Neural progenitor cell (in vitro differentiated cells): Measurements from ENCODE around the gene ATP5PB. TPM values are rescaled to one million over a fixed set of nuclear protein-coding genes. Genes with fewer than 3 reads are reported as not detected.

Experiments used
- DNase-seq: peaks from one replicate; pipeline ENCODE4 v3.0.0-alpha.2; 2016; ENCODE audit warnings: low spot score
- H2AFZ ChIP-seq: fragments of 200-600 bp; sonication (generic); replicated peaks from 2 replicates; pipeline ENCODE4 v1.6.1; 2016; ENCODE audit warnings: antibody characterized with exemption
- H3F3A ChIP-seq: fragments of 200-600 bp; sonication (generic); 2 replicates; pipeline ENCODE4 v1.6.1; 2016; ENCODE audit warnings: antibody characterized with exemption, low read depth
- H3K27ac ChIP-seq: fragments of 200-600 bp; sonication (generic); 2 replicates; pipeline ENCODE4 v1.5.1; 2016; ENCODE audit warnings: mild to moderate bottlenecking
- H3K27me3 ChIP-seq: fragments of 200-600 bp; sonication (generic); 2 replicates; pipeline ENCODE4 v1.6.1; 2016; ENCODE audit warnings: mild to moderate bottlenecking, moderate library complexity
- H3K36me3 ChIP-seq: fragments of 200-600 bp; sonication (generic); 2 replicates; pipeline ENCODE4 v1.5.1; 2016
- H3K4me1 ChIP-seq: fragments of 200-600 bp; sonication (generic); 2 replicates; pipeline ENCODE4 v1.6.1; 2016; ENCODE audit warnings: mixed run types
- H3K4me2 ChIP-seq: fragments of 200-600 bp; sonication (generic); 2 replicates; pipeline ENCODE4 v1.6.1; 2016
- H3K4me3 ChIP-seq: fragments of 200-600 bp; sonication (generic); 2 replicates; pipeline ENCODE4 v1.5.1; 2016
- H3K79me2 ChIP-seq: fragments of 200-600 bp; sonication (generic); 2 replicates; pipeline ENCODE4 v1.6.1; 2016; ENCODE audit warnings: low read depth
- H3K9ac ChIP-seq: fragments of 200-600 bp; sonication (generic); 2 replicates; pipeline ENCODE4 v1.6.1; 2016
- H3K9me3 ChIP-seq: fragments of 200-600 bp; sonication (generic); 2 replicates; pipeline ENCODE4 v1.5.1; 2016; ENCODE audit warnings: low read depth
- H4K20me1 ChIP-seq: fragments of 200-600 bp; sonication (generic); 2 replicates; pipeline ENCODE4 v1.6.1; 2016; ENCODE audit warnings: low read depth
- H3K27ac Mint-ChIP-seq: 3 replicates; pipeline ENCODE4 v1.8.0; 2021; ENCODE audit warnings: mixed read lengths
- H3K27me3 Mint-ChIP-seq: 2 replicates; pipeline ENCODE4 v1.8.0; 2022; ENCODE audit warnings: low read depth, mild to moderate bottlenecking, inconsistent platforms, moderate library complexity, mixed read lengths; ENCODE audit not compliant: insufficient read depth
- H3K36me3 Mint-ChIP-seq: 3 replicates; pipeline ENCODE4 v1.8.0; 2021; ENCODE audit warnings: mixed read lengths
- H3K4me1 Mint-ChIP-seq: 3 replicates; pipeline ENCODE4 v1.8.0; 2021; ENCODE audit warnings: mixed read lengths
- H3K4me3 Mint-ChIP-seq: 3 replicates; pipeline ENCODE4 v1.8.0; 2021; ENCODE audit warnings: mild to moderate bottlenecking, moderate library complexity, mixed read lengths
- H3K9me3 Mint-ChIP-seq: 3 replicates; pipeline ENCODE4 v1.8.0; 2020; ENCODE audit warnings: mixed read lengths
- EZH2 ChIP-seq: fragments of 200-600 bp; sonication (generic); IDR thresholded peaks from 2 replicates; pipeline ENCODE4 v1.6.1; 2017; ENCODE audit warnings: antibody characterized with exemption, mild to moderate bottlenecking, moderate library complexity
- EZH2phosphoT487 ChIP-seq: fragments of 200-600 bp; sonication (generic); IDR thresholded peaks from 2 replicates; pipeline ENCODE4 v1.6.1; 2017; ENCODE audit warnings: antibody characterized with exemption
- total RNA-seq: library from RNA; depleted of rRNA; stranded (reverse); fragments of >200 nt; gene quantifications from 2 replicates; pipeline ENCODE4 v1.2.3, GENCODE V29; 2015; ENCODE audit warnings: low replicate concordance
- TF ChIP-seq, protein P1 (sequence below): fragments of 200-600 bp; sonication (generic); IDR thresholded peaks from 2 replicates; pipeline ENCODE4 v1.5.1; 2017; ENCODE audit warnings: antibody characterized with exemption, mild to moderate bottlenecking

Gene ATP5PB
- total RNA-seq, 1 donor from 2014 or later: 467 TPM

DNA sequence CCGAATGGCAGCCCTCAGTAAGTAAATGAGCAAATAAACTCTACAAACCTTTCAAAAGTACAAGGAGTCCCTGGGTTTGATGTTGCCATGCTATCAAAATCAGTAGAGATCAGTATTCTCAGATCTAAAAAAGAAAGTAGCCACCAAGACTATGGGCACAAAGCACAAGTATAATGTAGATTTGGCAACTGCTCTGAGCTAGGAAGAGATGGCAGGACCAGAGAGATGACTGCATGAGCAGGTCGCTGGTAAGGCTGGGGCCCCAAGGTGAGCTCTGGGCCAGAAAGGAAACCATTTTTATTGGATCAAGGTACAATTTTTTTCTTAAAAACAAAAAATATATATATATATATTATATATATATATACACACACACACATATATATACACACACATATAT, 57.3 kb downstream of the ATP5PB start:
- Mint-ChIP-seq H3K4me3 (no peak overlapping the region), H3K27ac (no peak overlapping the region), H3K27me3 (no peaks in the 10 kb centered on the region), H3K36me3 (no peaks in the 10 kb centered on the region), H3K4me1 (peaks cover 14% of the 10 kb centered on the region), H3K9me3 (no peaks in the 10 kb centered on the region)
- Histone ChIP-seq H3K4me3 (no peak overlapping the region), H3K27ac (no peak overlapping the region), H3K4me2 (no peak overlapping the region), H3K27me3 (no peaks in the 10 kb centered on the region), H3K36me3 (no peaks in the 10 kb centered on the region), H3K4me1 (peaks cover 5% of the 10 kb centered on the region), H3K9ac (no peak overlapping the region), H3F3A (peaks cover 5% of the 10 kb centered on the region), H3K9me3 (no peaks in the 10 kb centered on the region), H4K20me1 (no peaks in the 10 kb centered on the region), H3K79me2 (no peaks in the 10 kb centered on the region), H2AFZ (no peak overlapping the region)
- TF ChIP-seq, protein P1, sequence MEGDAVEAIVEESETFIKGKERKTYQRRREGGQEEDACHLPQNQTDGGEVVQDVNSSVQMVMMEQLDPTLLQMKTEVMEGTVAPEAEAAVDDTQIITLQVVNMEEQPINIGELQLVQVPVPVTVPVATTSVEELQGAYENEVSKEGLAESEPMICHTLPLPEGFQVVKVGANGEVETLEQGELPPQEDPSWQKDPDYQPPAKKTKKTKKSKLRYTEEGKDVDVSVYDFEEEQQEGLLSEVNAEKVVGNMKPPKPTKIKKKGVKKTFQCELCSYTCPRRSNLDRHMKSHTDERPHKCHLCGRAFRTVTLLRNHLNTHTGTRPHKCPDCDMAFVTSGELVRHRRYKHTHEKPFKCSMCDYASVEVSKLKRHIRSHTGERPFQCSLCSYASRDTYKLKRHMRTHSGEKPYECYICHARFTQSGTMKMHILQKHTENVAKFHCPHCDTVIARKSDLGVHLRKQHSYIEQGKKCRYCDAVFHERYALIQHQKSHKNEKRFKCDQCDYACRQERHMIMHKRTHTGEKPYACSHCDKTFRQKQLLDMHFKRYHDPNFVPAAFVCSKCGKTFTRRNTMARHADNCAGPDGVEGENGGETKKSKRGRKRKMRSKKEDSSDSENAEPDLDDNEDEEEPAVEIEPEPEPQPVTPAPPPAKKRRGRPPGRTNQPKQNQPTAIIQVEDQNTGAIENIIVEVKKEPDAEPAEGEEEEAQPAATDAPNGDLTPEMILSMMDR: no peak
- TF ChIP-seq EZH2phosphoT487 (no peak), EZH2 (no peak)
- no peak for DNase-seq

DNA sequence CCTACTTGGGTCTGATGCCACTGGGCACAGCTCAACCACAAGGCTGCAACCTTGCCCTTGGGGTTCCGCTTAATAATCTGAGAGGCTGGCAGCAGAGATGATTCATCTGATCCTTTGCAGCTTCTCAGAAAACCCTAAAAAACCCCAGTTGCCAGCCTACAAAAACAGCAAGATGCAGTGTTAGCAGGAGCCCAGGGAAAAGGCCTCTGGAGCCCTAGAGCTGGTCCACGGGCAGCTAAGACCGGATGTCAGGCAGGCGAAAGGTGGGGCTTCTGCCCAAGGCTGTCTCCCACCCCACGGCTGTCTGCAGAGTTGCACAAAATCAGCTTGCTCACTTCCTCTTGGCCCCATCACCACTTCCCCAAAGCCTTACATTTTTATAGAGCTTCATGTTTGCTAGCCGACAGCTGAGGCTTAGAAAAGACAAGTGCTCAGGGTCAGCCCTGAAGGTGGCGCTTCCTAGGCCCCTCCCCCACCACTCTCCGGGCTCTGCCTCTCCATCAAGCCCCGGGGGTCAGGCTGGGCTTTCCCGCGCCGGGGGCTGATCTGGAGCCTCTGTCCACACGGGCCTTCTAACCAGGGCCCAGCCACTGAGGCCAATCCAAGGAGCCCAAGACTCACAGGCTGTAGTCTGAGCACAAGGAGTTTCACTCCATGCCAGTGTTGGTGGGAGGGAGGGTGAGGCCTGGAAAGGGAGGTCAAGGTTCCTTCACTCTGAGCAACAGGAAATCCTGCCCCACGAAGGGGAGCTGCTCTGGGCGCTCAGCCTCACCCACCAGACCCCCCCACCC, 58.3 kb downstream of the ATP5PB start:
- Histone ChIP-seq H4K20me1 (no peaks in the 10 kb centered on the region), H3K79me2 (no peaks in the 10 kb centered on the region), H3K9me3 (no peaks in the 10 kb centered on the region), H3K27ac (no peak overlapping the region), H3K4me1 (peaks cover 5% of the 10 kb centered on the region), H3K36me3 (no peaks in the 10 kb centered on the region), H3K9ac (no peak overlapping the region), H3K27me3 (no peaks in the 10 kb centered on the region), H3K4me3 (peak overlapping the region; percentile 44), H3K4me2 (peak overlapping the region; percentile 79), H2AFZ (peak overlapping the region; percentile 96), H3F3A (peaks cover 5% of the 10 kb centered on the region)
- Mint-ChIP-seq H3K27me3 (peaks cover 2% of the 10 kb centered on the region), H3K9me3 (no peaks in the 10 kb centered on the region), H3K4me3 (peak overlapping the region; percentile 77), H3K4me1 (peaks cover 14% of the 10 kb centered on the region), H3K27ac (peak overlapping the region; percentile 90), H3K36me3 (no peaks in the 10 kb centered on the region)
- TF ChIP-seq, protein P1: no peak
- TF ChIP-seq EZH2: no peak
- no peak for TF ChIP-seq EZH2phosphoT487
- DNase-seq: peak; percentile 81

DNA sequence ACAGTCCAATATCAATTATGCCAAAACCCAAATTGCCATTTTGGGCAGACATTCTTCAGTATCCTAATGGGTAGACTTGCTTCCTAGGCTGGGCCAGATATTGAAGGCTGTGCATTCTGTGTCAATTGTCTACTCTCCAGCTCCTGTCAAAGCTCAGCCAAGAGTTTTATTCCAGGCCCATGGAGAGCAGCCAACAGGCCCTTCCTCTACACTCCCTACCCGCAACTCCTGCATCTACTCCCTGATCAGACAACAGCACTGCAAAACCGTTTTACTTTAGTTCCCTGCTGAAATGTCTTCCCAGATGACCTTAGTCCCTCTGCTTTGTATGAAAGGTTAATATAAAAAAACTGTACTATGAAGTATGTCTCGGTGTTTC, 60.7 kb downstream of the ATP5PB start:
- Histone ChIP-seq H3K27me3 (no peaks in the 10 kb centered on the region), H3K9me3 (no peaks in the 10 kb centered on the region), H3K4me2 (no peak overlapping the region), H3K9ac (no peak overlapping the region), H3K4me1 (peaks cover 5% of the 10 kb centered on the region), H3K79me2 (no peaks in the 10 kb centered on the region), H4K20me1 (no peaks in the 10 kb centered on the region), H3K27ac (no peak overlapping the region), H2AFZ (no peak overlapping the region), H3F3A (peaks cover 5% of the 10 kb centered on the region), H3K4me3 (no peak overlapping the region), H3K36me3 (no peaks in the 10 kb centered on the region)
- DNase-seq: no peak
- no peak for TF ChIP-seq EZH2
- H3K4me3 Mint-ChIP-seq: no peak overlapping the region
- no peaks in the 10 kb centered on the region for H3K9me3 Mint-ChIP-seq
- H3K36me3 Mint-ChIP-seq: no peaks in the 10 kb centered on the region
- peaks cover 14% of the 10 kb centered on the region for H3K4me1 Mint-ChIP-seq
- H3K27me3 Mint-ChIP-seq: peaks cover 4% of the 10 kb centered on the region
- no peak overlapping the region for H3K27ac Mint-ChIP-seq

DNA sequence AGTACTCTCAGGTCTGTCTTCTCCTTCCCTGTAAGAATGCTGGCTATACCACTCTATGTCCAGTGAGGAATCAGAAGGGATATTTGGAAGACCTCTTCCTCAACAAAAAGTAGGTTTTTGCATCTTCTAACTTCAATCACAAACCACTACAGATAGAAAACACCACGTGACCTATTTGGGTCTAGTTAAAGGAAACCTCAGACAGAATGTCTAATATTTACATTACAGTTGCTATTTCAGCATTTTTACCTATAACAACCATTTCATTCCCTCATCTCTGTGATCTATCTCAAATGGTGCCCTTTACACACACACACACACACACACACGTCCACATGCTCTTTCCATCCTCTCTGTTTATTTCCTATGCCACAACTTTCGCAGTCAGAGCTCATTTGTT, 62.1 kb downstream of the ATP5PB start:
- Mint-ChIP-seq H3K4me1 (peaks cover 14% of the 10 kb centered on the region), H3K9me3 (no peaks in the 10 kb centered on the region), H3K4me3 (no peak overlapping the region), H3K36me3 (no peaks in the 10 kb centered on the region), H3K27me3 (peaks cover 4% of the 10 kb centered on the region), H3K27ac (no peak overlapping the region)
- DNase-seq: no peak
- H3K9ac ChIP-seq: no peak overlapping the region
- peaks cover 5% of the 10 kb centered on the region for H3K4me1 ChIP-seq
- H3K79me2 ChIP-seq: no peaks in the 10 kb centered on the region
- no peaks in the 10 kb centered on the region for H3K36me3 ChIP-seq
- no peak overlapping the region for H3K27ac ChIP-seq
- H3K4me3 ChIP-seq: no peak overlapping the region
- no peaks in the 10 kb centered on the region for H4K20me1 ChIP-seq
- H3K27me3 ChIP-seq: no peaks in the 10 kb centered on the region
- no peak overlapping the region for H2AFZ ChIP-seq
- peaks cover 5% of the 10 kb centered on the region for H3F3A ChIP-seq
- no peak overlapping the region for H3K4me2 ChIP-seq
- TF ChIP-seq, protein P1: no peak
- TF ChIP-seq EZH2 (no peak), EZH2phosphoT487 (no peak)
- no peaks in the 10 kb centered on the region for H3K9me3 ChIP-seq
